Measurements from ENCODE around the gene ERG.
A peak's percentile ranks its signal among the peaks of the same experiment; 100 is the strongest.

The ERG gene

DNA sequence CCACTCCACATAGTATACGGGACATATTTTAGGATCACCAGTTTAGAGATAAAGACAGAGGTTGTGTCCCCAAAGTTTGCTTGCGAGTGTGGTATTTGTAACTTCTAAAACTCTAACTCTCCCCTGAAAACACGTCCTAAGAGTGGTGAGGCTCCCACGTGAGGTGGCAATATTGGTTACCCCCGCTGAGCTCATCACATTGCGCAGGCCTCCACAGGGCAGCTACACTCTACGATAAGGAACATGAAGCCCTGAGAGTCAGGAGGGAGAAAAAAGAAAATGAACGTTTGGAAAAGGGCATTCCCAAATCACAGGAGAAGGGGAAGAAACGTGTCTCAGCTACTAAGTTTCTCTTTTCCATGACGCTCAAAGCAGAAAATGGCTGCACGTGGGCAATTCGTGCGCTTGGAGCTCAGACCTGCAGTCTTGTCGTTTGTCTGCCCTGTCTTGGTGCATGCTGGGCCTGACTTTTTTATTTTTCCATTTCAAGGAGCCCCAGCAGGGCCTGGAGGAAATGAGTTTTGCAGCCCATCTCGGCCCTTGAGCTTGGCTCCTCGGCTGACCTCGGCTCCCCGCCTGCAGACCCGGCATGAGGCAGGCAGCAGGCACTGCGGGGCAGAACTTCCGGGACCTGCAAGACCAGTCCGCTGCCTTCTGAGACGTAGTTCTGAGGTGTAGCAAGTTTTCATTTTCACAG, 25.7 kb downstream of the ERG start:
- DNase-seq: no peak

- no peak for DNase-seq
These were observed 26.5 kb downstream of the ERG start for GRCh38 chr21:38471766-38472165.

DNA sequence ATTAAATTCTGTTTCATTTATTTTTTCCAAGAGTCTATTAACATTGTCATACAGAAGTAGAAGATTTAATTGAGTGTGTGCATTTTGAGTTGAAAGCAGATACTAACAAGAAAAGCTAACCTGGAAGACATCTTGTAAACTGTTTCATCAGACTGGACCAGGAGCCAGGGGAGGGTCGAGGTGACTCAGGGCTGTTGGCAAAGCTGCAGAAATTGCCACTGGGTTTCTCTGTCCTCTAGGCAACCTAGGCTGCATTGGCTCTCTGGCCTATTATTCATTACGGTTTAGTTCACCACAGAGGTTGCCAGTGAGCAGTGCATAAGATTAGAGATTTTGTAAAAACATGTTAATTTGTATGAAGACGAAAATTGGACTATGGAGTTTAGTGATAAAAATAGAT, 27.5 kb downstream of the ERG start:
- DNase-seq: no peak

- no peak for DNase-seq
These were observed 28.6 kb downstream of the ERG start for GRCh38 chr21:38469642-38470041.

DNA sequence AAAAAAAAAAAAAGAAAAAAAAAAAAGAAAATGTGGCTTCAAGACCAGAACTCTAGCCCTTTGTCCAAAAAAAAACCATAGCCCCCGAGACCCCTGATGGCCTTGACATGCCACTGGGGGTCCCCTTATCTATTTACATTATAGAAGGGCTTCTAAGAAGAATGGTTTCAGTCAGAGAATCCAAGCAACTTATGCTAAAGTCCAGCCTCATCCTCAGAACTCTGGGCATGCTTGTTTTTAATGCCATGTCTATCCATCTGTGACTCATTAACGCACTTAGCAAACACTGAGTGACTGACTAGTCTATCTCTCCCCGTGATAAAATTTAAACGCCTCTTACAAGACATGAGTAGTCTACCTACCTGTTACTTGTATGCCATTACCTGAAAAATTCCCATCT, 29.3 kb downstream of the ERG start:
- no peak for DNase-seq

- no peak for DNase-seq
These were observed 30.4 kb downstream of the ERG start for GRCh38 chr21:38467911-38468310.

GRCh38 chr21:38467374-38467773, 30.9 kb downstream of the ERG start:
- DNase-seq: no peak

DNA sequence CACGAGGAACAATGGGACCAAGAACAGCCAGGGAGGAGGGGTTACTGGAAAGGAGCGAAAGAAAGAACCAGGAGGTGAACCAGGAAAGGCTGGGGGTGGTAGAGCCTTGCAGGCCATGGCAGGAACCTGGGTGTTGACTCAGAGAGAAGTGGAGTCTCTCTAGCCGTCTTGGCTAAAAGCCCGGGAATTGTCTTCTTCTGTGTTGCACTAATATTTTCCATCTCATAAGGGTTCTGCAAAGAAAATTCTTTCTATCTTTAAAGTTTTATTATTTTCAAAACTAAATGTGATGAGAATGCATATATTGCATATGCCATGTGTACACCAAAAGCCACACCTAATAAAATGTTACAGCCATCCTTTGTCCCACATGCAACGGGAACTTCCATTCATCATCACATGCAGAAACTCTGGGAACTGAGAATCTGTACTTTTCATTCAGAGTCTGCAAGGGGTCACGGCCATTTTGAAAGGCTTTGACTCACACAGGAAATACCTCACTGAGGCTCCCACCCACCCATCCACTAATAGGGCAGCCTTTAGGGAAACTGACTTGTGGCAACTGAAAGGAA, 38.0 kb downstream of the ERG start:
- peak; percentile 13 for DNase-seq

- DNase-seq: no peak
These were observed 38.8 kb downstream of the ERG start for GRCh38 chr21:38459490-38459889.

GRCh38 chr21:38455403-38455802, 42.9 kb downstream of the ERG start:
- no peak for DNase-seq

- DNase-seq: no peak
These were observed 43.6 kb downstream of the ERG start for GRCh38 chr21:38454702-38455101.

GRCh38 chr21:38454161-38454560, 44.1 kb downstream of the ERG start:
- DNase-seq: no peak

GRCh38 chr21:38448671-38449385, 49.4 kb downstream of the ERG start:
- no peak for DNase-seq

- DNase-seq: no peak
These were observed 50.7 kb downstream of the ERG start for GRCh38 chr21:38447611-38448010.

GRCh38 chr21:38444691-38445090, 53.6 kb downstream of the ERG start:
- no peak for DNase-seq

- no peak for DNase-seq
These were observed 55.2 kb downstream of the ERG start for GRCh38 chr21:38443110-38443509.

DNA sequence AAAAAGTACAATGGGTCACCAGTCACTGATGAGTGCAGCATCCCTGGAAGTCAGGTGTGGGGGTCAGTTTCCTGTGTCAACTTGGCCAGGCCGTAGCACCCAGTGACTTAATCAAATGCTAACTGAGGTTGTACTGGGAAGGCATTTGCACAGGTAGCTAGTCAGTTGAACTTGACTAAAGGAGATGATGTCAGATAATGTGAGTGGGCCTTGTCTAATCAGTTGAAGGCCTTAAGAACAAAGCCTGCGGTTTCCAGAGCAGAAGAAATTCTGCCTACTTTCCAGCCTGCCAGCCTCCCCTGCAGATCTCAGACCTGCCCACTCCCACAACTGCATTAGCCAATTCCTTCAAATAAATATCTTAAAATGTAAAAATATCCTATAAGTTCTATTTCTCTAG, 57.1 kb downstream of the ERG start:
- DNase-seq: no peak

GRCh38 chr21:38440746-38441145, 57.5 kb downstream of the ERG start:
- DNase-seq: peak; percentile 61

GRCh38 chr21:38439957-38440356, 58.3 kb downstream of the ERG start:
- DNase-seq: no peak

DNA sequence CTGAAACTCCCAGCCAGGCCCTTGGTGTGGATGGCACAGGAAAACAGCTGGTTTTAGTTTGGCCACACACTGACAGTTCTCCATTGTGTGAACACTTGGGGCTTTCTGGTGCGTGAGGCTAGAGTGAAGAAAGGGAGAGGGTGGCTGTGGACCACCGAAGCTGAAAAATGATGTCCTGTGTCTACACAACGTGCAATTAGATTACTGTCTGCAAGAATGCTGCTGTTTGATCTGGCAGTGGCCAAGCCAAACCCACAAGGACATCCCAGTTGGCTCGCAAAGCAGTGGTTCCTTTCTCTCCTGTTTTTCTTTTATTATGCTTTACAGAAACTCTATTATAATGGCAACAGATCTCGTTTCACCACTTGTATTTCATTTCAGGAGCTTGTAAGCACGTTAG, 58.9 kb downstream of the ERG start:
- no peak for DNase-seq

GRCh38 chr21:38438462-38438893, 59.8 kb downstream of the ERG start:
- no peak for DNase-seq

GRCh38 chr21:38436341-38436740, 61.9 kb downstream of the ERG start:
- DNase-seq: no peak

DNA sequence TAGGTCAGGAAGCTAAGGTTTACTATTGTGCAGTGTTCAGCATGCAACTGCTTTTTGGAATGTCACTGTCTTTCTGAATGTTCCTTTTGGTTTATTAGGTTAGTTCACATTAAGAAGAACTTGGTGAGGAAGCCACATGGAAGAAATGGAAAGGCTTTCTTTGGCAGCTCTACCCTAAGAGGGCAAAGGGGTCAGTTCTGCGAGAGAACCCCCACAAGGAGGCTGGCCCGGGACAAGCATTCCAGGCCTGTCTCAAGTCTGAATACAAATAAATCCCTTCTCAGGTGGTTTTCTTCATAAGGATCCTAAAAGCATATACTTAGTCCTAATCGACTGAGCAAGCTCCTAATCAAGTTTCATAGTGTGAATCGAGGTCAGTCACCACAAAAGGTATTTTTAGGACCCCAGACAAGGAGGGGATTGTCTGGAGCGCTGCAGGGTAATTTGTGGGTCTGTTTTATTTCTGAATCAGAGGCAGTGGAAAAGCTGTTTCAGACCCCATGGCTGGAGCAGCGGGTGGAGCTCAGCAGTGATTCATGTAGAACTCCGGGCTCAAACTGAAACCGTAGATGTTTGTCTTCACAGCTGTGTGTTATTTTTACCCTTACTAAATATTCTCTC, 63.3 kb downstream of the ERG start:
- no peak for DNase-seq

- no peak for DNase-seq
These were observed 64.8 kb downstream of the ERG start for GRCh38 chr21:38433471-38433870.
